Psoas muscle (tissue), 8 donors: ENCODE results near the gene TMEM171. TPM values are rescaled to one million over a fixed set of nuclear protein-coding genes. Genes with fewer than 3 reads are reported as not detected.

Source experiments
- ATAC-seq, 4 donors: fragments of 200-7000 bp; cut with Tn5 transposase; one replicate each; pipeline ENCODE4 v1.9.1; 2020; ENCODE audit warnings: moderate library complexity in 3 of 4, mild to moderate bottlenecking in 2 of 4
- DNase-seq, 2 donors: peaks; one replicate each; pipeline ENCODE4 v3.0.0-alpha.2; 2020
- H3K27ac ChIP-seq: fragments of 200-600 bp; one replicate; pipeline ENCODE4 v1.8.0; 2022
- H3K27me3 ChIP-seq, 3 donors: fragments of 200-600 bp in 1 of 3; one replicate each; pipeline versions ENCODE4 v1.6.1 to v1.8.0; 2013 to 2022; ENCODE audit warnings: low read length in 2 of 3, mild to moderate bottlenecking in 2 of 3, moderate library complexity in 1 of 3; ENCODE audit not compliant: insufficient read depth in 3 of 3
- H3K36me3 ChIP-seq, 2 donors: fragments of 200-600 bp in 1 of 2; one replicate each; pipeline versions ENCODE4 v1.6.1 to v1.8.0; 2013 to 2022; ENCODE audit warnings: low read depth in 1 of 2, mild to moderate bottlenecking in 1 of 2, moderate library complexity in 1 of 2; ENCODE audit not compliant: insufficient read depth in 1 of 2
- H3K4me1 ChIP-seq: fragments of 200-600 bp; one replicate; pipeline ENCODE4 v1.8.0; 2022
- H3K4me3 ChIP-seq: fragments of 200-600 bp; one replicate; pipeline ENCODE4 v1.8.0; 2022; ENCODE audit warnings: mild to moderate bottlenecking
- H3K9me3 ChIP-seq: fragments of 200-600 bp; one replicate; pipeline ENCODE4 v1.8.0; 2022
- CTCF ChIP-seq: fragments of 200-600 bp; IDR thresholded peaks from one replicate; pipeline ENCODE4 v1.8.0; 2022; ENCODE audit warnings: antibody characterized with exemption
- WGBS, 3 donors: extraction: QIAGEN DNeasy Blood & Tissue Kit; methylation state at CpG; one replicate each; pipeline versions ENCODE4 v1.1.6 to v1.1.7; 2013; 5-methylcytosine and 5-hydroxymethylcytosine counted together
- intact Hi-C, 2 donors: fragments of 100-400 bp; cut with DNase I; formaldehyde crosslinking; loops; one replicate each; pipeline versions ENCODE4 v1.11.0 to v1.14.2; 2022
- polyA plus RNA-seq, 3 donors: library from polyadenylated mRNA; stranded (reverse); fragments of 200-250 nt; gene quantifications; one replicate each; pipeline ENCODE4 v1.2.3, GENCODE V29; 2013
- total RNA-seq, 4 donors: library from RNA; stranded (reverse); fragmentation: NEBNext Ultra II Directional in 2 of 4; extraction: Animal tissue kit (Norgen Biotek cat#: 25700) in 2 of 4; gene quantifications; one replicate each; pipeline versions ENCODE4 v1.2.1 to v1.2.4, GENCODE V29; 2021 to 2023
- donor health status: healthy with polysubstance abuse.
- donor health status: DM: no; HTN: no; CAD: no; lungs with moderate emphysema.
- donor health status: Bipolar disorder and iron deficiency.
- donor health status: healthy.
- donor health status: DM: yes; HTN: yes; CAD: no.
- donor health status: DM: no; HTN: no; CAD: no.
- donor health status: DM: no; HTN: no; CAD: no.
- donor health status: DM: yes; HTN: yes; CAD: no.

The TMEM171 gene
- total and polyA plus RNA-seq, 7 donors = 0.25 to 1.1 (median 0.48) TPM

- Histone ChIP-seq H3K4me3 (no peak overlapping the region), H3K27me3 (peaks cover 0 to 14% (median 1%) of the 10 kb centered on the region in 3 donors), H3K9me3 (no peaks in the 10 kb centered on the region), H3K4me1 (no peaks in the 10 kb centered on the region), H3K36me3 (no peaks in the 10 kb centered on the region), H3K27ac (no peak overlapping the region)
- no peak for TF ChIP-seq CTCF
- DNase-seq (no peak), ATAC-seq (no peak)
- intact Hi-C loops = no loop called here
- 95 to 100% (median 100%) methylated on average over 1 of the region's 1 CpG for WGBS, 3 donors
Observed at GRCh38 chr5:73140801-73141200, 20.4 kb downstream of the TMEM171 start.

- Histone ChIP-seq H3K9me3 (no peaks in the 10 kb centered on the region), H3K4me3 (no peak overlapping the region), H3K4me1 (no peaks in the 10 kb centered on the region), H3K27me3 (peaks cover 0 to 7% (median 2%) of the 10 kb centered on the region in 3 donors), H3K27ac (no peak overlapping the region), H3K36me3 (no peaks in the 10 kb centered on the region)
- ATAC-seq (no peak), DNase-seq (no peak)
- 72 to 80% (median 79%) methylated on average over 8 of the region's 8 CpGs for WGBS, 3 donors
- intact Hi-C loops = no loop called here
- TF ChIP-seq CTCF = no peak
Observed at GRCh38 chr5:73142035-73142434, 21.7 kb downstream of the TMEM171 start.

DNA sequence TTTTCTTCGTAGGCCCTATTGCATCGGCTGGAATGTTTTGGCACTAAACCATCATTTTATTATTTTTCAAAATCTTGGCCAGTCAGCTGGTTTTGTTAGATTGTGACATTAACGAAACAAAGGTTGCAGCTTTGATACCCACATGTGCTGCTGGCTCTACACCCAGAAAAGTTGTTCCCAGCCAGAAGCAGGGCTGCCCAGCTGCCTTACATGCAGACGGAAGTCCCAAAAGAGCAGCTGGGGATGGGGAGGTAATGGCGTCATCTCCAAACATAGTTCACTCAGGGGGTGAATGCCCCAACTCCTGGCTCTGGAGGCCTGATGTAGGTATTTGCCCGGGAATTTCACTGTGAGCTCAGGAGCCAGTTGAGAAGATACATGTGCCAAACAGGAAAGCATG, 23.3 kb downstream of the TMEM171 start:
- TF ChIP-seq CTCF = no peak
- Histone ChIP-seq H3K36me3 (no peaks in the 10 kb centered on the region), H3K27me3 (peaks cover 0 to 2% (median 0%) of the 10 kb centered on the region in 3 donors), H3K9me3 (no peaks in the 10 kb centered on the region), H3K4me3 (no peak overlapping the region), H3K27ac (no peak overlapping the region), H3K4me1 (no peaks in the 10 kb centered on the region)
- DNase-seq (no peak), ATAC-seq (no peak)
- WGBS, 3 donors = 28 to 38% (median 34%) methylated on average over 6 of the region's 6 CpGs
- intact Hi-C loops = no loop called here

- no peak overlapping the region for H3K4me3 ChIP-seq
- TF ChIP-seq CTCF = no peak
- DNase-seq (no peak), ATAC-seq (no peak)
- no peaks in the 10 kb centered on the region for H3K9me3 ChIP-seq
- H3K27ac ChIP-seq = no peak overlapping the region
- intact Hi-C loops = no loop called here
- 54 to 94% (median 58%) methylated on average over 3 of the region's 3 CpGs for WGBS, 3 donors
- H3K4me1 ChIP-seq = no peaks in the 10 kb centered on the region
- no peaks in the 10 kb centered on the region for H3K36me3 ChIP-seq
- H3K27me3 ChIP-seq = peaks cover 0 to 2% (median 0%) of the 10 kb centered on the region in 3 donors
Observed at GRCh38 chr5:73149540-73149939, 29.2 kb downstream of the TMEM171 start.

DNA sequence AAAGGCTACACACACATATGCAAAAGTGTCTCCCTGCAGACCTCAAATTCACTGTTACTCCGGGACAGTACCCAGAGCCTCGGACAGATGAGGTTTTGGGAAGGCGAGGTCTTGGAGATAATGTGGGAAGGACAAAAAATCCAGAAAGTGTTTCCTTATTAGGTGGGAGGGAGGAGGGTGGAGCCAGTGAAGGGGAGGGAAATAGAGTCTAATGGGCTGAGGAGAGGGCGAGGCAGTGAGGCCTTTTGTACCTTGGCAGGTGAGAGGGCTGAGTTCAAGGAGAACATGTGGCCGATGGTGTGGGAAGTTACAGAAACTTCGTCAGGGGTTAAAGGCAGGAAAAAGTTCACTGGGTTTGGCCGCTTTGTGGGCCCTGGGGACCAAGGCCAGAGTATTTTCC, 30.5 kb downstream of the TMEM171 start:
- no peak overlapping the region for H3K27ac ChIP-seq
- H3K27me3 ChIP-seq = peaks cover 0 to 2% (median 0%) of the 10 kb centered on the region in 3 donors
- H3K9me3 ChIP-seq = no peaks in the 10 kb centered on the region
- no peaks in the 10 kb centered on the region for H3K36me3 ChIP-seq
- ATAC-seq (no peak), DNase-seq (no peak)
- intact Hi-C loops = no loop called here
- no peak for TF ChIP-seq CTCF
- H3K4me1 ChIP-seq = no peaks in the 10 kb centered on the region
- no peak overlapping the region for H3K4me3 ChIP-seq
- WGBS, 3 donors = 69 to 77% (median 74%) methylated on average over 7 of the region's 7 CpGs
